HG03159 (cell line): ENCODE measurements around the gene RFC5.
"Not testable (repeated sequence)": the region's sequence is repeated elsewhere in the genome, so short reads cannot be mapped to it uniquely, and the experiment has no call there.

Experiments
- ATAC-seq: cut with Tn5 transposase; IDR thresholded peaks from one replicate; pipeline ENCODE4 v1.9.1; 2021; ENCODE audit warnings: mild to moderate bottlenecking, moderate library complexity; ENCODE audit not compliant: unreplicated experiment

Gene RFC5

GRCh38 chr12:118016424-118017264, at the start of gene RFC5:
TSS of gene RFC5 (plus strand) at chr12:118016703. CDS start at chr12:118016828, 125 bp downstream.
- peak; percentile 97 for ATAC-seq

DNA sequence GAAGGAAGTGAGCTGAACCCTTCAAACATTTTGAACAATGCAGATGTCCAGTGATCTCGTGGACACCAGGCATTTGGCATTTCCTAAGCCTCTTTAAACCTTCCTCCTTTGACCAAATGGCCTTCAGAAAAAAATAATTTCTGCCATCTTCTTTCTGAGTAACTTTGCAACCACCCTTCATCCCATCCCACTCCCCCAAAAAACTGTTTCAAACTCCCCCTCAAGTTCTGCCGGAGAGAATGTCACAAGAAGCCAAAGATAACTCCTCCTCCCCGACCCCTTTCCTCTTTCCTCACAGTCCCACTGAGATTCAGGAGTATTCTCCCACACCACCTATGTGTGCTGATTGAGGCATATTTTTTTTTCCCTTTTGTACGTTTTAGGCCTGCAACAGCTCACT, 49.5 kb upstream of the RFC5 start:
- ATAC-seq = no peak

DNA sequence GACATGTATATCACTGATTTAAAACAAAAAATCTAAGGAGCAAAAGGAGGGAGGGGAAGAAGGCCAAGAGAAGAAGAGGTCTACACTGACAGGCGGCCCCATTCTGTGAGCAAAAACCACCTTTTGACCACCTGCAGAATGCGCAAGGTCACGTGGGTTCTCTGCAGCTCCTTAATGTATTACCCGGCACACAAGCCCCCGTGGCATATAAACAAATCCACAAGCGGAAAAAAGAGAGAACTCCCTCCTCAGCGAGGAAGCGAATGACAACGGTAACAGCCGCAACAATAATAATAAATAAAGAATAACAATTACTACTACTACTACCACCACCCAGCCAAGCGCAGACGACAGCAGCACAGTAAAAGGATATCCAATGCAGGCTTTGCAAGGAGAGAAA, 49.0 kb upstream of the RFC5 start:
- ATAC-seq = no peak

GRCh38 chr12:117968151-117968789, 48.2 kb upstream of the RFC5 start:
- ATAC-seq = no peak

DNA sequence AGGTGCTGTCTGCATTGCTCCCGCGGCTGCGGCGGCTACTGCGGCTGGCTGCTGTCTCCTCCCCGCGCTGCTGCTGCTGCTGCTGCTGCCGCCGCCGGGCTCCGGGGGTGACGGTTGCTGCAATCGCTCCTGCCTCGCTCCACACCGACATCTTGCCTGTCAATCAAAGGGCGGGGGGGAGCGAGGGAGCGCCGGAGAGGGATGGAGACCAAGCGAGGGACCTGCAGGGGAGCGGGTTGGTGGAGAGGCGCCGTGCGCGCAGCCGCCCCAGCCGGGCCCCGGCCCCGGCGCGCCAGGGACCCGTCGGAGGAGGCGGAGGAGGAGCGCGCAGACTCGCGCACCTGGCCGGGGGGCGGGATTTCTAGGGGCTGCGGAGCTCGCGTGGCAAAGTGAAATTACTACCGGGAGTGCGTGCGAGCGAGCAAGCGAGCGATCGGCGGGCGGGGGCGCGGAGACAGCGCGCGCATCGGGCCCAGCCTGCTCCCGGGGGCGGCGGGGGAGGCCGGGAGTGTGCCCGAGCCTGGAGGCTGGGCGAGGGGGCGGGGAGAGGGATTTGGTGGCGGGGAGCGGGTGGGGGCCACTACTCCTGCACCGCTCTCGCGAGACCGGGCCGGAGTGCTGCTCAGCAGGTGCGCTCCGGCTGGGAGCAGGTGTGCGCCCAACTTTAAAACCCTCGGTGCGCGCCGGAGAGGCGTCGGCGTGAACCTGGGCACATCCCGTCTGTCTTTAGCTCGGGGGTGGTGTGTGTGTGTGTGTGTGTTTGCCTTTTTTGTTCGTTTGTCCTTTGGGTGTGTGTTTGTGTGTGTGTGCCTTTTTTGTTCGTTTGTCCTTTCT, 47.5 kb upstream of the RFC5 start, which contains the start of gene KSR2:
Gene KSR2 (minus strand): TSS at position 165 of the 834 bp plus-strand sequence. CDS start 735 bp downstream, outside the sequence.
- peak; percentile 56 for ATAC-seq

DNA sequence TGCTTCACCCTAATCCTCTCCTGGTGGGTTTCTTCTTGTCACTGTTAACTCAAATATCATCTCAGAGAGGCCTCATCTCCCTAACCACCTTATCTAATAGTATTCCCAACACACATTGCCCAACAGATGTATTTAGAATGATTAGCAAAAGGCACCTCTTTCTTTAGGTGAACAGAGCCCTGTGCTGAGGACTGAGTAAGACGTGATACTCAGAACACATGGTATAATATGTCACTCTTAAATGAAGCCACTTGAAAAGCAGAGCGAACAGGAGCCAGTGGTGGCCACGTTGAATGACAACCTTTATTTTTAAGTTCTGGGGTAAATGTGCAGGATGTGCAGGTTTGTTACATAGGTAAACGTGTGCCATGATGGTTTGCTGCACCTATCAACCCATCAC, 46.2 kb upstream of the RFC5 start:
- no peak for ATAC-seq

GRCh38 chr12:117972301-117972700, 44.2 kb upstream of the RFC5 start:
- no peak for ATAC-seq

GRCh38 chr12:117975006-117975405, 41.5 kb upstream of the RFC5 start:
- ATAC-seq = no peak

DNA sequence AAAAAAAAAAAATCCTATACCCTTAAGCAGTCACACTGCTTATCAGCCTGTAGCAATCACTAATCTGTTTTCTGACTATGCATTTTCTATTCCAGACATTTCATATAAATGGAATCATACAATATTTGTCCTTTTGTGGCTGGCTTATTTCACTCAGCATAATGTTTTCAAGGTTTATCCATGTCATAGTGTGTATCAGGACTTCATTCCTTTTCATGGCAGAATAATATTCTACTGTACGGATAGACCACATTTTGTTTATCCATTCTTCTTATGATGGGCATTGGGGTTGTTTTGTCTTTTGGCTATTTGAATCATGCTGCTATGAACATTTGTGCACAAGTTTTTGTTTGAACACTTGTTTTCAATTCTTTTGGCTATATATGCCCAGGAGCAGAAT, 39.1 kb upstream of the RFC5 start:
- ATAC-seq = no peak

- no peak for ATAC-seq
These were observed 35.9 kb upstream of the RFC5 start for GRCh38 chr12:117980616-117981015.

DNA sequence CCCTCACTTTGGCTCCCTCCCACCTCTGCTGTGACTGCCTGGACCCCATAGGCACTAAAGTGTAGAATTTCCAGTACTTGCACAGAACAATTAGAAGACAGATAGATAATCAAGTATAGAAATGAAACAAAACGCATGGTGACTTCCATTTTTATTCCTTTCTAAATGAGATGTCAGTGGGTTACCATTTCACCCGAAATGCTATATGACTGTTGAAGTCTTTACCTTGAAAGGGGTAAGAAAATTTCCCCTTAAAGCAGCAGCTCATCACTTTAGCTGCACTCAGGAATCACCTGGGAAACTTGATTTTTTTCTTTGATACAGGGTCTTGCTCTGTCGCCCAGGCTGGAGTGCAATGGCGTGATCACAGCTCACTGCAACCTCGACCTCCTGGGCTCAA, 35.2 kb upstream of the RFC5 start:
- ATAC-seq = no peak

GRCh38 chr12:117985182-117985581, 31.3 kb upstream of the RFC5 start:
- no peak for ATAC-seq

- ATAC-seq = no peak
These were observed 29.6 kb upstream of the RFC5 start for GRCh38 chr12:117986705-117987469.

DNA sequence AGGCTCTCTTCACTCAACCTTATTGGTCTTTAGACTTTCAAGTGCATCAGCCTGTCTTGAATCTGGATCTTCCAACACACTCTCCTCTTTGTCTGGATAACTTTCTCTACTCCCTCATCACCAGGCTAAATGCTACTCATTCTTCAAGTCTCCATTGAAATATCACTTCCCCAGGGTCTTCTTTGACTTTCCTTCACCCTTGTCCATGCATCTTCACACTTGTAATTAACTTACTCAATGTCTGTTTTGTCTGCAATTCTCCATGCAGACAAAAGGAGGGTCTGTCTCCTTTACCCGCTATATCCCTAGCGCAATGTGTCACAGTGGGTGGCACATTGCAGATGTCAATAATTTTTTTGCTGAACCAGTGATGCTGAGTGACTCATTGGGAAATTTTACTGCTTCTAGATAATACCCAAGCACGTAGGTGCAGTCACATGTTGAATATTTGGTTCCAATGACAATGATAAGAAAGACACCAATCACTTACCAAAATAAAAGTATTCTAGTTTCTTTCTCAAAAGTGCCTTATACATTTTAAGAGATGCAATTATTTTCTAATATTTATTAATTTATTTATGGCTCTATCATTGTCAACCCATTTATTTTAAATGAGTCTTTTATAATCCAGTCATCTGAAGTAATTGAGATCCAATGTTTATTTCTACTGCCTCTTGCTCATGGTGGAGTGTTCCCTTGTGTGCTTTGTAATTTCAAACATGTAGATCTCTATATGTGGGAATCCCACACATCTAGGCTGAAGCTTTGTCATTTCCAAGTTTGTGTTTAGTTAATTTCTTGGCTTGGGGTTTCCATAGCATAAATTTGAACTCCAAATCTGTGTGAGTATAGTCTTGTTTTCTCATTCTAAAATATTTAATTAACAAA, 21.7 kb upstream of the RFC5 start:
- no peak for ATAC-seq

- no peak for ATAC-seq
These were observed 17.8 kb upstream of the RFC5 start for GRCh38 chr12:117998719-117999118.

GRCh38 chr12:117999806-118000205, 16.7 kb upstream of the RFC5 start:
- not testable (repeated sequence) for ATAC-seq

GRCh38 chr12:118010903-118011302, 5.6 kb upstream of the RFC5 start:
- no peak for ATAC-seq

DNA sequence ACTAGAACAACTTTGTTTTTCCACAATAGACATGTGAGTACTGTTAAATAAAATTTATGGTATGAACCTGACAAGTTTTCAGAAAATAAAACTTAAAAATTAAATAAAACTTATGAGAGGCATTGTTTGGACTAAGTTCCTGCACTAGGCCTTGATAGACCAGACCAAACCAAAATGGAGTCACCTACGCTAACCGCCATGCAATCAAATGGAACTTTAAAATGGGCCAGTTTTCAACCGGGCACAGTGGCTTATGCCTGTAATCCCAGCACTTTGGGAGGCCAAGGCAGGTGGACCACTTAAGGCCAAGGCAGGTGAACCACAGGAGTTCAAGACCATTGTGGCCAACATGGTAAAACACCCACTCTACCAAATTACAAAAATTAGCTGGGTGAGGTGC, 5.1 kb upstream of the RFC5 start:
- ATAC-seq = no peak

GRCh38 chr12:118011961-118012360, 4.5 kb upstream of the RFC5 start:
- no peak for ATAC-seq

DNA sequence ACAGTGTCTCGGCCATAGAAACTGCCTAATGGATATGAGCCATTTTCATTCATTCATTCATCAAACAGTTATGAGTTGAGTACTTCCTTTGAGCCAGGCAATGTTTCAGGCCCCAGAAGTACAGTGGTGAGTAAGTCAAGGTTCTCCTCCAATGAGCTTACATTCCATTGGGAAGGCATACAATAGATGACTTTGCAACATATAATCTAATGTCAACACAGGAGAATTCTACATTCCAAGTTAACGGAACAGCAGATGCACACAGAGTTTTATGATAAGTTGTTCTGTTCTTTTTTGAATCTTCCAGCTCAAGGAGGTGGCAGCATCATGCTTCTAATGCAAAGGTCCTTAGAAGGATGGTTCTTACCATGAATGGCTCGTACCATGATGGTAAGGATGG, 3.2 kb upstream of the RFC5 start:
- no peak for ATAC-seq
